CD4-positive, alpha-beta T cell treated with Interleukin-12 subunit alpha and Interleukin-12 subunit beta, for 1 hour (primary cell): Measurements from ENCODE around the gene TSPAN14.

ENCODE experiments used
- DNase-seq: peaks from one replicate; pipeline ENCODE4 v3.0.0-alpha.2; 2020

Gene TSPAN14

GRCh38 chr10:80457554-80458262, 3.6 kb downstream of the TSPAN14 start:
- DNase-seq: no peak

DNA sequence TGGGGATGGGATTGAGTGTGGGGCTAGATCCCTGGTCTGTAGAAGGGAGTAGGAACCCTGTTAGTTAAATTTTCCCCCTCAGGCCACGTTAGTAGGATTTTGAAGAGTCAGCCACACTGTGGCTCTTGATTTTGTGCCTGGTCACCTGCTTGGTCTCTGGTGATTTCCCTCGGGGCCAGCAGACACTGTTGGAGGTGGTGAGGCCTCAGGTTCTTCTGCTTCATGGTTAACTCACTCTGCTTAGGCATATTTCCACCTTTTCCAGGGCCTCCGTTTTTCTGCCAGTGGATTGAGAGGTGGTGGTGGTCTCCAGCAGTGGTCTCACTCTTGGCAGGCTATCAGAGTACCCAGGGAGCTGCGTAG, 4.1 kb downstream of the TSPAN14 start:
- DNase-seq: no peak

GRCh38 chr10:80458638-80459037, 4.5 kb downstream of the TSPAN14 start:
- DNase-seq: no peak

DNA sequence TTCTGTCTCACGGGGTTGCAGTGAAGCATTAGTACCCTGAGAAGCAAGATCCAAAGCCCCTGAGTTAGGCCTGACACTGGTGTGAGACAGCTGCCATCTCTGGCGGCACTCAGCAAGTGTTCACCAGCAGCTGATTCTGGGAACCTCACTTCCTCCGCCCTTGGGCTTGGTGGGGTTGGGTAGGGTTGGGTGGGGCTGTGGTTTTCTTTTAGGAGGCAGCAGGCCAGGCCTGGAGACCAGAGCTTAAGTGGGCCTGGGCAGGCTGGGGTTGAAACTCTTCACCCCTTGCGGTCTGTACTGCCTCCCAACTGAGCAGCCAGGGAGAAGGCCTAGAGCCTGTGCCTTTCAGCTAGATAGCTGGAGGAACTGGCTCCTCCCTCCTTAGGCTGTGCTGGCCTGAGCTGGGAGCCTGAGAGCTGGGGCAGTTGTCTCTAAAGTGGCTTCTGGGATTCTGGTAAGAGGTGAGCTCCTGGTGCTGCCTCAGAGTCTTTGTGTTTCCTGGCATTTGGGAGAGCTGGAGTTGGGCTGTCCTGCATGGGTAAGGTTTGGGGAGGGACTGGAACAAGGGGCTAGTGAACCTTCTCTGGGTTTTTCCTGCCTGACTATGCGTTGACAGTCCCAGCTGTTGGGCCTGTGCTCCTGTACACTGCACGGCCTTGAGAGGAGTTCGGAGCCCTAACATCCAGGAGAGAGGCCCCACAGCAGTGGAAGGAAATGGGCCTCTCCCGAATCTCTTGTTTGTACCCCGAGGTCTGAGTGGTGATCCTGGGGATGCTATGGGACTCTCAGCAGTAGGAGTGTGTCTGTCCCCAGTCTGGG, 5.1 kb downstream of the TSPAN14 start:
- peak; percentile 74 for DNase-seq

- no peak for DNase-seq
Observed at GRCh38 chr10:80460399-80461207, 6.5 kb downstream of the TSPAN14 start.

DNA sequence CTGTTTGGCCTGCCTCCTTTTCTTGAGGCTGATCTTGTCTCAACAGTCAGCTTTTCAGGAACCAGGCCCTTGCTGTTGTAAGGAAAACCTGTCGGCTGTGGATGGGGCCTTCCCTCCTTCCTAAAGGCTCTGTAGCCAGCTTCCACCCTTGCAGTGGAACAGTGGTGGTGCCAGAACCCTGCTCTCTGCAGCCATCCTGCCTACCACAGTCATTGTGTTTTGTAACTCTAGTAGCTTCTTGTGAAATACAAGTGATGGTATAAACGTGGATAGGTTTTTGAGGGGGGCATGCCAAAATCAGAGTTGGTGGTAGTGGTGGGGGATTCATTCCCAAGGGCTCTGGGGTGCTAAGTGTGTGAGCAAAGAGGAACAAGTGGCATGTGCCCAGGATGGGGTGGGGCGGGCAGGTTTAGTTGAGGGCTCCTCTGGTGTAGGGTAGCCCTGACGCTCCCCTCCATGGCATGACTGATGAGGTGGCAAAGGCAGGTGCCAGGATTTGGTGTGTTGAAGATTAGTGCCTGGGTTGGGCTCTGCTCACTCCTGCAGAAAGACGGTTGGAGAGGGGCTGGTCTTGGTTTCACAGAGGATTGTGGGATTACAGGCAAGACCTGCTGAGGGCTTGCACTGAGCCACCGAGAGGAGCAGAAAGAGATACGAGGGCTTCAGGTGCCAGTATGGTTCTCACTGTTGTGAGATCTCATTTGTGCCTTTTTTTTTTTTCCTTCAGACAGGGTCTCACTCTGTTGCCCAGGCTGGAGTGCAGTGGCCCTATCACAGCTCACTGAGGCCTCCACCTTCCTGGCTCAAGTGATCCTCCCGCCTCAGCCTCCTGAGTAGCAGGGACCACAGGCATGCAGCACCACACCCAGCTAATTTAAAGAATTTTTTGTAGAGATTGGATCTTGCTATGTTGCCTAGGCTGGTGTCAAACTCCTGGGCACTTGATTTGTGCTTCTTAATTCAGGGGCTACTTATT, 7.4 kb downstream of the TSPAN14 start:
- no peak for DNase-seq

GRCh38 chr10:80462299-80462980, 8.3 kb downstream of the TSPAN14 start:
- no peak for DNase-seq

DNA sequence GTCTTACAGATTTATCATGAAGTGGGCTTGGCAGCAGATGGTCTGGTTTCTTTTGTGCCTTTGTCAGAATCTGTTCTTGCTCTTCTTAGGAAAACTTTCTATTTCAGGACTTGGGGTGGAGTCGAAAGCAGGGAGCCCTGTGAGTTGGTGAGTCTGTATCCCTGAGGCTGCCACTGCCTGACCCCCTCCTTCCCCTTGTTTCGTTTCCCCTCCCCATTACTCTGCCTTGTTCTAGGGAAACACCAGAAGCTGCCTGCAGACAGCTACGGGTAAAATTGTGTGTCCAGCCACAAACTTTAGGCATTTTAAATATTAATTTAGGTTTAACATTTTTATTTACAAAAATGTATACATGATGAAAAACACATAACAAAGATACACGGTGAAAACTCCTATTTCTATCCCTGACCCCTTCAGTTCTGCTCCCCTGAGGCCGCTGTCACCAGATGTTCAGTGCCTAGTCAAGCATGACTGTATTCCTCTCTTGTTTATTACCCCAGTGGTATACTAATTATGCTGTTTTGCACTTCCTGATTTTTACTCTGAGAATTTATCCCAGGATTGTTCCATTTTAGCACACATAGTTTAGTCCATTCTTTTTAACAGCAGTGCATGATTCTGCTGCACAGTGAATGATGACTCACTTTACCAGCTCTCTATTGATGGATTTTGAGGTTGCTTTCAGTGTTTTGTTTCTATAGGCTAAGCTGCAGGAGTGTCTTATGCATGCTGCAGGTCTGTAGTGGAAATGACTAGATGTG, 9.1 kb downstream of the TSPAN14 start:
- DNase-seq: no peak

DNA sequence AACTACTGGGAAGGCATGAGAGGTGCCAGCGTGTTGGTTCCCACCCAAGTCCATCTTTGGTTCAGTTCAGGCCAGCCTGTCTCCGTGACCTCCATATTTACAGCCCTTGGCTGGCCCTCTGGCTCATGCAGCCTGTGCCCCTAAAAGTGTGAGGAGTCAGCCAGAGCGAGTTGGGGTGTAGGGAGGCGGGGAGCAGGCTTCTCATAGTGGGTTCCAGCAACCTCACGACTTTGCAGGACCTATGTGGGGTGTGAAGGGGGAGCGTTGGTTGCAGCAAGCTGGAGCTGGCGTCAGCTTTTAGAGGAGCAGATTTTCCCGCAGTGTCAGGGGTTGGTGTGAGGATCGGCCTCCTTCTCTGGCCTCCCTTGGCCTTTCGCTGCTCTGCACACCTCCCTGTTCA, 9.8 kb downstream of the TSPAN14 start:
- no peak for DNase-seq

DNA sequence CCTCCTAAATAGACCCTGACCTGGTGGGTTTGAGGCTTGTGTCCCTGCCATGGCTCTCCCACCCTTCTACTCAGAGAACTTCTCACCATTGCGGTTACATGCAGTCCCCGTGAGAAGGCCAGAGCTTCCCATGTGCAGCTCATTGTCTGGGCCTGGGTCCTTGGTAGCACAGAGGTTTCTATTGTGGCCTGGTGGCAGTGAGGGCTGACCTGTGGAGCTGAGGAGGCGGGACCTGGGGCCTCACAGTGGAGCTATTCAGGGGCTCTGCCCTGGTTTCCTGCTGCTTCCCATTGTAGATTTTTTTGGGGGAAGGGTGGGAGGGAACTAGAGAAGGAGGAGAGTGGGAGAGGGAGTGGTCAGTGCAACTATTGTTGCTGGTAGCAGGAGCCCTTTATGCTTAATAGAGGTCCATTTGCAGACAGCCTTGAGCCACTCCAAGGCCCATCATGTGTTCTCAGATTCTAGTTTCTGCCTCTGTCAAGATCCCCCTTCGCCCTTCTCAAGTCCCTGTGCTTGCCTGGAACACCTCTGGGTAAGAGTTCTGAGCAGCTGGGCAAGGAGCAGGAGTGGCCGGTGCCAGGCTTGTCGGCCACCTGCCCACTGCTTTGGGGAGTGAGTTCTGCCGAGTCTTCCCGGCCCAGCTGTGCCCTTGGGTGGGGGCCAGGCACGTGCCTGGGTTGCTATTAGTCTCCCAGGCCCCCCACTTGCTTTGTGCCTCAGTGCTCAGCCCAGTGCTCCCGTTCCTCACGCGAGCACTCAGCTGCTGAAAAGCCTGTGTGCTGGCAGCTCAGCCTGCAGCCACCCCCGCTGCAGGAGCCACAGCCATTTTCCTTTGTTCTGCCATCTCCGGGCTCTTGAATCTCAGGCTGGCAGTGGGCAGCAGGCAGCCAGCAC, 10.7 kb downstream of the TSPAN14 start:
- no peak for DNase-seq

GRCh38 chr10:80465451-80465835, 11.3 kb downstream of the TSPAN14 start:
- DNase-seq: no peak

DNA sequence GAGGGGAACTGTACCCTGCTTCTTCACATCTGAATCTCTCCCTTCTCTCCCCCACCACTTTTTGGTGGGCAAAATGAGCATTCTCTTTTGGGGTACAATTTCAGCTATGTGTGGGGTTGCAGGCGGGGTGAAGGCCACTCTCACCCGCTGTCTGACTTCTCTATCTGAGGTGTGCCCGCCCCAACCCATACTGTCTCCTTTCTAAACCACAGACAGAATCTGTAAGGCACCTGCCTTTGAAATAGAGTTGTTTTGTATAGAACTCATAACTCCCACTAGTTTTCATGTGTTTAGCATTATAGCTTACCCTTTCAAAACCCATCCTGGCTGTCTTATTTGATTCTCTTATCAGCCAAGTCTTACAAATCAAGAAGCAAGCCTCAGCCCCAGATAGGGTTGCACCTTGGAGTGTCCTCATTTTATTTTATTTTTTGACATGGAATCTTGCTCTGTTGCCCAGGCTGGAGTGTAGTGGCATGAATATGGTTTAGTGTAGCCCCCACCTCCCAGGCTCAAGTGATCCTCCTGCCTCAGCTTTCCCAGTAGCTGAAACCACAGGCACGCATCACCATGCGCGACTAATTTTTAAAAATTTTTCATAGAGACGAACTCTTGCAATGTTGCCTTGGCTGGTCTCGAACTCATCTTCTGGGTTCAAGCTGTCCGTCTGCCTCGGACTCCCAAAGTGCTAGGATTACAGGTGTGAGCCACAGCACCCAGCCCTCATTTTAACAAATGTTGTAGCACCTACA, 11.9 kb downstream of the TSPAN14 start:
- DNase-seq: peak; percentile 71

DNA sequence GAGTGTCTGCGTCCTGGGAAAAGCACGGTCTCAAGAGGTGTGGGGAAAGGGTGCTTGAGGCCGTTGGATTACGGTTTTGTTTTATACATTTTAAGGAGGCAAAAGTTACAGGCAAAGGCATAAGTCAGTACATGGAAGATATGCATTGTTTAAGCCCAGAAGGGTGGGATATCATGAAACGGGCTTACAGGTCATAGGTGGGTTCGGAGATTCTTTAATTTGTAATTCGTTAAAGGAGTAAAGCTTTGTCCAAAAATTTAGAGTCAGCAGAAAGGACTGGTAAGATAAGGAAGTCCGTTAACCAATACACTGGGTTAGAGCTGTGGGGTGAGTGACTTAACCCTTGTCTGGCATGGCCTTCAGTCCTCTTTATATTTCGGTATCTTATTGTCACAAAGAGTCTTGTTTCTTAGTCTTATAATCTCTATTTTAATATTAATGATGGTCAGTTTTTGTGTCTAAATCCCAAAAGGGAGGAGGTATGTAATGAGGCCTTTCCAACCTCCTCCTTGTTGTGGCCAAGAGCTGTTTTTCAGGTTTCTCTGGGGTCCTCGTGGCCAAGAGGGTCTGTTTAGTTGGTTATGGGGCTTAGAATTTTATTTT, 12.7 kb downstream of the TSPAN14 start:
- no peak for DNase-seq

- DNase-seq: peak; percentile 66
Observed at GRCh38 chr10:80468002-80468401, 13.9 kb downstream of the TSPAN14 start.

- DNase-seq: no peak
Observed at GRCh38 chr10:80468806-80469421, 14.8 kb downstream of the TSPAN14 start.

DNA sequence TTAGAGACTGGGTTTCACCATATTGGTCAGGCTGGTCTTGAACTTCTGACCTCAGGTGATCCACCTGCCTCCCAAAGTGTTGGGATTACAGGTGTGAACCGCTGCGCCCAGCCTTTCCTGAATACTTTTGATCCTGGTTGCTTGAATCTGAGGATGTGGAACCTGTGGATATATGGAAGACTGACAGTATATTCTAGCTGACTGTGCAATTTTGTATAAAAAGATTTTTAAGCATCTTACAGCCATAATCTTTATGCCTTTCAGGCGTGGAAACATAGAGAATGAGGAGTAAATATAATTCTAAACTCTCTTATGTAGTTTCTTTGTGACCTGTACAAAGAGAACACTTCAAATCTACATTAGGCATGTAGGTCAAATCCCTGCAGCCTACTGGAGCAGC, 16.2 kb downstream of the TSPAN14 start:
- no peak for DNase-seq

DNA sequence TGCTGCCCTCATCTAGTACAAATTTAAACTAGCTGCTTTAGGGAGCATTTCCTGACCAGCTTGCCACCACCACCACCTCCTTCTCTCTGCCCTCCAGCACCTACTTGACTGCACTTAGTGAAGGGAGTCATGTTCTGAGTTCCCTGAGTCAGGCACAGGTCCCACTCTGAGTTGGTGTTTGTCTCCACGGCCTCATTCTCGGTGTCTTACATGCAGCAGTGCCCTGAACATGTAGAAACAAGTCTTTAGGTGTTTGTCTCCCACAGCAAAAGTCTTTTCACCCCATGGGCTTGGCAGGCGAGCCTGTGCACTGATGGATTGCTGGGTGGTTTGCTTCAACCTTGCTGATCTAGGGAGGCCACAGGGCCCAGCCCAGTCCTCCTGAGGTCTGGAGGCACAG, 16.9 kb downstream of the TSPAN14 start:
- DNase-seq: no peak

- no peak for DNase-seq
Observed at GRCh38 chr10:80471715-80472233, 17.7 kb downstream of the TSPAN14 start.
